ENCODE measurements around the gene ADGRF3.

GRCh38 chr2:26273501-26273900 lies 73.1 kb downstream of the ADGRF3 start:
- TF ChIP-seq RAD51 (IDR thresholded peaks at IDR 0.05; ENCODE audit: borderline replicate concordance, low read depth), result no peak
- no peak for TF ChIP-seq CHCHD3 (CRISPR knock-in tag; IDR thresholded peaks at IDR 0.05)
- no peak for TF ChIP-seq GATA2 (CRISPR knock-in tag; IDR thresholded peaks at IDR 0.05)
- TF ChIP-seq HDAC6 (IDR thresholded peaks at IDR 0.05; ENCODE audit: low read depth, low read length), result no peak
- no peak for TF ChIP-seq FOXK1 (CRISPR knock-in tag; IDR thresholded peaks at IDR 0.05; ENCODE audit: borderline replicate concordance)
